Gastrocnemius medialis (tissue), 4 donors: ENCODE results near the gene RUSF1.

Experiments
- POLR2A ChIP-seq, 2 donors: fragments of 450-650 bp; IDR thresholded peaks; one replicate each; pipeline ENCODE4 v1.6.1; 2017; ENCODE audit warnings: antibody characterized with exemption in 2 of 2, mild to moderate bottlenecking in 2 of 2, moderate library complexity in 2 of 2
- TF ChIP-seq, protein P1 (sequence below), 5 experiments: fragments of 450-650 bp in 3 of 5; fragments of 200-600 bp in 2 of 5; sonication (generic) in 2 of 5; IDR thresholded peaks in 4 of 5; conservative IDR thresholded peaks in 1 of 5; 1 replicate in 4 of 5; 2 replicates in 1 of 5; pipeline ENCODE4 v1.5.1; 2016 to 2019; ENCODE audit warnings: antibody characterized with exemption in 5 of 5, mild to moderate bottlenecking in 3 of 5, moderate library complexity in 3 of 5

DNA sequence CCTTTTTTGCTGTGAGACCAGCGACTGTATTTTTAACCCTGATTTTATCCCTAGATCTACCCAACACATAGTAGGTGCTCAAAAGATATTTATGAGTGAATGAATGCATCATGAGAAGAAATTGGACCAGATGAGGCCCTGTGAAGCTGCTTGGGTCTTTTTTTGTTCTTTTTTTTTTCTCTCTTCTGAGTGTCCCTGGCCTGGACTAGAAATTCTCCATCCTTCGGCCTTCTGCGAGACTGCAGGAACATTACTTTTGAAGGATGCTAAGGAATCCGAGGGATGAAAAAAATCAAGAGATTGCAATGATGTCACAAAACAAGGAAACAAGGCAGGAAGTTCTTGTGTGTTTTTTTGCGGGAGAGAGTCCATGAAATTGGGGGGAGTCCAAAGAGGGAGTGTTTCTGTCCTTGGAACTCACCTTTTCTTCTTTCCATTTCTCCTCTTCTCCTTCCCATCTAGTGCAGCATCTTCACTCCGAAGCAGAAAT, 560 bp upstream of the RUSF1 start:
- TF ChIP-seq, protein P1, sequence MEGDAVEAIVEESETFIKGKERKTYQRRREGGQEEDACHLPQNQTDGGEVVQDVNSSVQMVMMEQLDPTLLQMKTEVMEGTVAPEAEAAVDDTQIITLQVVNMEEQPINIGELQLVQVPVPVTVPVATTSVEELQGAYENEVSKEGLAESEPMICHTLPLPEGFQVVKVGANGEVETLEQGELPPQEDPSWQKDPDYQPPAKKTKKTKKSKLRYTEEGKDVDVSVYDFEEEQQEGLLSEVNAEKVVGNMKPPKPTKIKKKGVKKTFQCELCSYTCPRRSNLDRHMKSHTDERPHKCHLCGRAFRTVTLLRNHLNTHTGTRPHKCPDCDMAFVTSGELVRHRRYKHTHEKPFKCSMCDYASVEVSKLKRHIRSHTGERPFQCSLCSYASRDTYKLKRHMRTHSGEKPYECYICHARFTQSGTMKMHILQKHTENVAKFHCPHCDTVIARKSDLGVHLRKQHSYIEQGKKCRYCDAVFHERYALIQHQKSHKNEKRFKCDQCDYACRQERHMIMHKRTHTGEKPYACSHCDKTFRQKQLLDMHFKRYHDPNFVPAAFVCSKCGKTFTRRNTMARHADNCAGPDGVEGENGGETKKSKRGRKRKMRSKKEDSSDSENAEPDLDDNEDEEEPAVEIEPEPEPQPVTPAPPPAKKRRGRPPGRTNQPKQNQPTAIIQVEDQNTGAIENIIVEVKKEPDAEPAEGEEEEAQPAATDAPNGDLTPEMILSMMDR (IDR thresholded peaks at IDR 0.05 in 4 of 5, conservative IDR thresholded peaks at IDR 0.05 in 1 of 5): no peak
- TF ChIP-seq POLR2A (IDR thresholded peaks at IDR 0.05): no peak
